Activated T-helper 2 cell treated with anti-CD3 and anti-CD28 coated beads, Interferon-gamma antibody, Interleukin-2, Interleukin-4, amounts not matched to agents 10 μg/mL and 5 μg/mL and 100 μg/mL, durations not matched to agents 14 hours and 24 hours and 36 hours (primary cell): Measurements from ENCODE around the gene PGR. TPM values are rescaled to one million over a fixed set of nuclear protein-coding genes. Genes with fewer than 3 reads are reported as not detected.

Experiments
- DNase-seq: peaks from one replicate; pipeline ENCODE4 v3.0.0; 2021; ENCODE audit warnings: low spot score
- H3K27ac Mint-ChIP-seq: one replicate; pipeline ENCODE4 v1.8.0; 2021; ENCODE audit warnings: mixed read lengths
- H3K27me3 Mint-ChIP-seq: one replicate; pipeline ENCODE4 v1.8.0; 2021; ENCODE audit warnings: low read depth, mixed read lengths
- H3K36me3 Mint-ChIP-seq: one replicate; pipeline ENCODE4 v1.8.0; 2021; ENCODE audit warnings: low read depth, mixed read lengths
- H3K4me1 Mint-ChIP-seq: one replicate; pipeline ENCODE4 v1.8.0; 2021; ENCODE audit warnings: low read depth, mixed read lengths
- H3K4me3 Mint-ChIP-seq: one replicate; pipeline ENCODE4 v1.8.0; 2021; ENCODE audit warnings: low read depth, mild to moderate bottlenecking, moderate library complexity, mixed read lengths
- H3K9me3 Mint-ChIP-seq: one replicate; pipeline ENCODE4 v1.8.0; 2021; ENCODE audit warnings: mixed read lengths
- intact Hi-C: fragments of 100-400 bp; cut with micrococcal nuclease; formaldehyde crosslinking; loops from one replicate; pipeline ENCODE4 v1.15.1; 2023
- total RNA-seq: library from RNA; stranded (reverse); gene quantifications from 2 replicates; pipeline ENCODE4 v1.2.3, GENCODE V29; 2022

Gene PGR
- total RNA-seq = not detected in 2 replicates

GRCh38 chr11:101129203-101129943 is at the start of gene PGR:
PGR (minus strand) TSS chr11:101129813; CDS start chr11:101129070, 743 bp downstream.
- intact Hi-C loops = no loop called here
- Mint-ChIP-seq H3K27ac (no peak within 1 kb of the TSS), H3K9me3 (no peaks in the 10 kb centered on the region), H3K4me3 (no peak within 1 kb of the TSS), H3K36me3 (no peaks in the 10 kb centered on the region), H3K4me1 (peaks cover 3% of the 10 kb centered on the region), H3K27me3 (peaks cover 37% of the 10 kb centered on the region)
- DNase-seq = no peak

GRCh38 chr11:101176381-101176780 is 46.8 kb upstream of the PGR start:
- H3K36me3 Mint-ChIP-seq = no peaks in the 10 kb centered on the region
- no peaks in the 10 kb centered on the region for H3K27me3 Mint-ChIP-seq
- DNase-seq = no peak
- intact Hi-C loops = no loop called here
- no peak overlapping the region for H3K27ac Mint-ChIP-seq
- H3K4me3 Mint-ChIP-seq = no peak overlapping the region
- H3K9me3 Mint-ChIP-seq = peaks cover 4% of the 10 kb centered on the region
- no peaks in the 10 kb centered on the region for H3K4me1 Mint-ChIP-seq

- H3K9me3 Mint-ChIP-seq = peaks cover 25% of the 10 kb centered on the region
- H3K4me3 Mint-ChIP-seq = no peak overlapping the region
- no peak for DNase-seq
- intact Hi-C loops = no loop called here
- H3K27me3 Mint-ChIP-seq = no peaks in the 10 kb centered on the region
- H3K27ac Mint-ChIP-seq = no peak overlapping the region
- no peaks in the 10 kb centered on the region for H3K36me3 Mint-ChIP-seq
- H3K4me1 Mint-ChIP-seq = no peaks in the 10 kb centered on the region
Measured at GRCh38 chr11:101169944-101170343, 40.3 kb upstream of the PGR start.

GRCh38 chr11:101166038-101166437 is 36.4 kb upstream of the PGR start:
- H3K9me3 Mint-ChIP-seq = peaks cover 40% of the 10 kb centered on the region
- no peak overlapping the region for H3K4me3 Mint-ChIP-seq
- H3K27ac Mint-ChIP-seq = no peak overlapping the region
- no peak for DNase-seq
- intact Hi-C loops = no loop called here
- no peaks in the 10 kb centered on the region for H3K27me3 Mint-ChIP-seq
- no peaks in the 10 kb centered on the region for H3K4me1 Mint-ChIP-seq
- no peaks in the 10 kb centered on the region for H3K36me3 Mint-ChIP-seq

- Mint-ChIP-seq H3K4me3 (no peak overlapping the region), H3K36me3 (no peaks in the 10 kb centered on the region), H3K27me3 (no peaks in the 10 kb centered on the region), H3K9me3 (peaks cover 42% of the 10 kb centered on the region), H3K4me1 (no peaks in the 10 kb centered on the region), H3K27ac (no peak overlapping the region)
- no peak for DNase-seq
- intact Hi-C loops = no loop called here
Measured at GRCh38 chr11:101158119-101158518, 28.5 kb upstream of the PGR start.

GRCh38 chr11:101138245-101138930 is 8.8 kb upstream of the PGR start:
- intact Hi-C loops = no loop called here
- H3K9me3 Mint-ChIP-seq = no peaks in the 10 kb centered on the region
- H3K4me1 Mint-ChIP-seq = no peaks in the 10 kb centered on the region
- no peaks in the 10 kb centered on the region for H3K36me3 Mint-ChIP-seq
- no peak for DNase-seq
- no peak overlapping the region for H3K27ac Mint-ChIP-seq
- H3K27me3 Mint-ChIP-seq = no peaks in the 10 kb centered on the region
- H3K4me3 Mint-ChIP-seq = no peak overlapping the region

GRCh38 chr11:101133190-101133589 is 3.6 kb upstream of the PGR start:
- peaks cover 26% of the 10 kb centered on the region for H3K27me3 Mint-ChIP-seq
- no peaks in the 10 kb centered on the region for H3K9me3 Mint-ChIP-seq
- H3K4me1 Mint-ChIP-seq = no peaks in the 10 kb centered on the region
- DNase-seq = no peak
- no peak overlapping the region for H3K4me3 Mint-ChIP-seq
- H3K27ac Mint-ChIP-seq = no peak overlapping the region
- H3K36me3 Mint-ChIP-seq = no peaks in the 10 kb centered on the region
- intact Hi-C loops = no loop called here

- no peak overlapping the region for H3K27ac Mint-ChIP-seq
- H3K36me3 Mint-ChIP-seq = no peaks in the 10 kb centered on the region
- H3K4me3 Mint-ChIP-seq = no peak overlapping the region
- peaks cover 37% of the 10 kb centered on the region for H3K27me3 Mint-ChIP-seq
- intact Hi-C loops = no loop called here
- no peak for DNase-seq
- H3K4me1 Mint-ChIP-seq = peaks cover 3% of the 10 kb centered on the region
- no peaks in the 10 kb centered on the region for H3K9me3 Mint-ChIP-seq
Measured at GRCh38 chr11:101128571-101129202, 926 bp downstream of the PGR start.

- H3K27me3 Mint-ChIP-seq = peaks cover 37% of the 10 kb centered on the region
- H3K4me3 Mint-ChIP-seq = no peak overlapping the region
- H3K9me3 Mint-ChIP-seq = no peaks in the 10 kb centered on the region
- DNase-seq = no peak
- peaks cover 3% of the 10 kb centered on the region for H3K4me1 Mint-ChIP-seq
- H3K27ac Mint-ChIP-seq = no peak overlapping the region
- no peaks in the 10 kb centered on the region for H3K36me3 Mint-ChIP-seq
- intact Hi-C loops = no loop called here
Measured at GRCh38 chr11:101127699-101128570, 1.7 kb downstream of the PGR start.

- Mint-ChIP-seq H3K4me3 (no peak overlapping the region), H3K27ac (no peak overlapping the region), H3K36me3 (no peaks in the 10 kb centered on the region), H3K4me1 (peaks cover 3% of the 10 kb centered on the region), H3K27me3 (peaks cover 37% of the 10 kb centered on the region), H3K9me3 (no peaks in the 10 kb centered on the region)
- DNase-seq = no peak
- intact Hi-C loops = no loop called here
Measured at GRCh38 chr11:101127197-101127698, 2.4 kb downstream of the PGR start.

- Mint-ChIP-seq H3K4me3 (no peak overlapping the region), H3K9me3 (no peaks in the 10 kb centered on the region), H3K36me3 (no peaks in the 10 kb centered on the region), H3K27ac (no peak overlapping the region), H3K27me3 (peaks cover 36% of the 10 kb centered on the region), H3K4me1 (peaks cover 3% of the 10 kb centered on the region)
- intact Hi-C loops = no loop called here
- no peak for DNase-seq
Measured at GRCh38 chr11:101126551-101127196, 2.9 kb downstream of the PGR start.

GRCh38 chr11:101115671-101116160 is 13.9 kb downstream of the PGR start:
- Mint-ChIP-seq H3K9me3 (peaks cover 5% of the 10 kb centered on the region), H3K27me3 (no peaks in the 10 kb centered on the region), H3K36me3 (no peaks in the 10 kb centered on the region), H3K4me3 (no peak overlapping the region), H3K4me1 (no peaks in the 10 kb centered on the region), H3K27ac (no peak overlapping the region)
- intact Hi-C loops = no loop called here
- DNase-seq = no peak
